Activated CD8-positive, alpha-beta memory T cell treated with anti-CD3 and anti-CD28 coated beads for 24 hours (primary cell): ENCODE measurements around the gene HRAS.
"Not testable (repeated sequence)": the region's sequence is repeated elsewhere in the genome, so short reads cannot be mapped to it uniquely, and the experiment has no call there.

ENCODE experiments used
- DNase-seq: peaks from one replicate; pipeline ENCODE4 v3.0.0-alpha.2; 2020

The HRAS gene

DNA sequence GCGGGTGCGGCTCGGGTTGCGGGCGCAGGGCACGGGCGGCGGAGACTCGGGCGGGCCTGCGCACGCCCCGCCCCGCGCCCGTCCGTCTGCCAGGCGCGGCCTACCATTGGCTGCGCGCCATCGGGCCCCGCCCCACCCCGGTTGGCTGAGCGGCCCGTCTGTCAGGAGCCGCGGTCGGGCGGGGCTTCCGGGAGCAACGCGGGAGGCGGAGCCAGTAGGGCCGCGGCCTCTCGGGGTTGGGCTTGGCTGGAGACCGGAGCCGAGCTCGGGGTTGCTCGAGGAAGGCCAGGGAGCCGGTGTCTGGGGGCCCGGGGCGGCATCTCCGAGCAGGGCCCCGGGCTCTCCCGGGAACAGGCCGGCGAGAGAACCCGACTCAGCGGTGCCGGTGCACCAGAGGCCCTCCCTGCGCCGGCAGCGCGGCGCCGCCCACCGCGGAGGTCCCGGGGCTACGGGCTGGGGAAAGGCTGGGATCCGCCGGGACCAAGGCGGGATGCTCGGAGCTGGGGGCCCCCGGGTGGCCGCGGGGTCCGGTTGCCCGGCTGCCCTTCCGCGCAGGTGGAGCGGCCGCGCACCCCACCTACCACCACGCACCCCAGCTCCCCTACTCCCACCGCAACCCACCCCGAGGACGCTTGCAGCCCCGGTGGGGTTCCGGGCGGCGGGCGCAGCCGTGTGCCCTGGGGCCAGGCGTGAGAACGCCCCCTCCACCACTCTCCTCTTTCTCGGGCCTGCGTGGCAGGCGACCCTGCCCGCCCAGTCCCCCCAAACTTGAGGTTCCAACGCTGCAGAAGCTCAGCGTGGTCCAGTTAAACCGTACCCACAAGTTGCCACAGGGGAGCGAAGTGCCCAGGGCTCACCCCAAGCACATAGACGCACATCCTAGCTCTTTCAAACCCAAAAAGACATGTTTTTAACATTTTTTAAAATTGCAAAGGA, at the start of gene HRAS:
Gene HRAS, minus strand, starts transcription at position 58 of the 936 bp plus-strand sequence.
- DNase-seq = peak; percentile 97

DNA sequence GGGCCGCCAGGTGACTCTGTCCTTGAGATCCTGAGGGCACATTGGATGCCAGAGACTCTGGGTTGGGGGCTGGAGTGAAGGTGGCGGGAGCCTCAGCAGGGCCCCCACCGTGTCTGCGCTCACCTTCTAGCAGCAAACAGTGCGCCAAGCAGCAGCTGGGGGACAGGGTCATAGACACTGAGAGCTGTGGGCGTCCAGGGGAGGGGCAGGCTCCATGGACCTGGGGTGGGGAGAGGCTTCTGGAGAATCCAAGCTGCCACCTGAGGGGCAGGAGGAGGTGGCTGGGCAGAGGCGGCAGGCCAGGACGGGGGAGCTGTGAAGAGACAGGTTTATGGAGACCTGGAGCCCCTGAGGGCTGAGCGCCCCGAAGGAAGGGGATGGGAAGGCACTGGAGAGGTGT, 48.9 kb upstream of the HRAS start:
- DNase-seq = no peak

DNA sequence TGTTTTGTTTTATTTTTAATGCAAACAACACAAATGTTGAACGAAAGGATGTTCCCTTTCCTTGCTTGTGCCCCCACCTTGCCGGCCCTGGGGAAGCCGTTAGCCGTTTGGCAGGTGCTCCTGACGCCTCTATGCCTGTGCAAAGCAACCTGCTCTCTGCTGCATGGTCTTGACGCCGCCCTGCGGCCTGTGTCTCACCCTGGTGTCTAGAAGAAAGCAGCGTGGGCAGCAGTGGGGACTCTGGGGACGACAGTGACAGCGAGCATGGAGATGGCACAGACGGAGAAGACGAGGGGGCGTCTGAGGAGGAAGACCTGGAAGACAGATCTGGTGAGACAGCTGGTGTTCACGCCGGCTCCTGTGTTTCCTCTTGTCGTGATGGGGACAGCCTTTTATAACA, 46.4 kb upstream of the HRAS start:
- DNase-seq = no peak

DNA sequence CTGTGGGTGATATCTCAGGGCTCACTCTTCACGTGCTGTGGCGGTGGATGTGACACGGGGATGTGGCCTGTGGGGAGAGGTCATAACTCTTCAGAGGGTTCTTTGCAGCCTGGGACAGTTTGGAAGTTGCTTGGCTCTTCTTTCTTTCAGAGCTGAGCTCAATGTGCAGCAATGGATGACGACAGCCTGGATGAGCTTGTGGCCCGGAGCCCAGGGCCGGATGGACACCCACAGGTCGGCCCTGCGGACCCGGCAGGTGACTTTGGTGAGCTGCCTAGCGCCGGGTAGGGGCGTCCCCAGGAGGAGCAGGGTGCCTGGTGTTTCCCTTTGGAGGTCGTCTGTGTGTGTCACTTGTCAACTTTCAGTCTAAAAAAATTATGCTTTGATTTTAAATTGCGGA, 46.0 kb upstream of the HRAS start:
- no peak for DNase-seq

DNA sequence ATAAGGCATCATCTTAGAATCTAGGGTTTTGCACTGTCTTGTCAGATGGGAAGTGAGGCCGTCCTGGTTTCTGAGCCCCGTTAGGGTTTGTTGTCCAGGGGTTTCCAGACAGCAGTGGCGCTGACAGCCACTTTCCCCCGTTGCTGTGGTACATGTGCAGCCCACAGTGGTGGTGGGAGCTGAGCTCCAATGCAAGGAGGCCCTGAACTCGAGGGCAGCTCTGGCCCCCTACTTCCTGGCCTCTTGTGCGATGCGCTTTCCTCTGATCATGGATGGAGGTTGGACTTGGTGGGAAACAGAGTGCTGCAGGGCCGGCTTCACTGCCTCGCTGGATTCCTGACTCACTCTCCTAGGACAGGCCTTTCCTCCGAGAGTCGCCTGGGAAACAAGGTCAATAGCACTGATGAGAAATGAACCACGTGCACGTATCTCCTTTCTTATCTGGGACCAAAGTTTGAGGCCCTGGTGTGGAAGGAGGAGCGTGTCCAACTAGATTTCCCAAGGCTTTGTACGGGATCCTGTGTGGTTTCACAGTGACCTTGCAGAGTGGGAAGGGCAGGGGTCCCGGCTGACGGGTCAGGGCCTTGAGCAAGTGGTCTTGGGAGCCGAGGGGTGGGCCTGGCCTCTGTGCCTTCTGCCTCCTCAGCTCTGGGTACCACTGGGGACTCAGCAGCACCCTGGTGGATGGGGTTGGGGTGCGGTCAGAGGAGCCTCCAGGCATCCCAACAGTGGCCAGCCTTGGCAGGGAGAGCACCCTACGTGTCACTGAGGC, 44.6 kb upstream of the HRAS start:
- DNase-seq = no peak

DNA sequence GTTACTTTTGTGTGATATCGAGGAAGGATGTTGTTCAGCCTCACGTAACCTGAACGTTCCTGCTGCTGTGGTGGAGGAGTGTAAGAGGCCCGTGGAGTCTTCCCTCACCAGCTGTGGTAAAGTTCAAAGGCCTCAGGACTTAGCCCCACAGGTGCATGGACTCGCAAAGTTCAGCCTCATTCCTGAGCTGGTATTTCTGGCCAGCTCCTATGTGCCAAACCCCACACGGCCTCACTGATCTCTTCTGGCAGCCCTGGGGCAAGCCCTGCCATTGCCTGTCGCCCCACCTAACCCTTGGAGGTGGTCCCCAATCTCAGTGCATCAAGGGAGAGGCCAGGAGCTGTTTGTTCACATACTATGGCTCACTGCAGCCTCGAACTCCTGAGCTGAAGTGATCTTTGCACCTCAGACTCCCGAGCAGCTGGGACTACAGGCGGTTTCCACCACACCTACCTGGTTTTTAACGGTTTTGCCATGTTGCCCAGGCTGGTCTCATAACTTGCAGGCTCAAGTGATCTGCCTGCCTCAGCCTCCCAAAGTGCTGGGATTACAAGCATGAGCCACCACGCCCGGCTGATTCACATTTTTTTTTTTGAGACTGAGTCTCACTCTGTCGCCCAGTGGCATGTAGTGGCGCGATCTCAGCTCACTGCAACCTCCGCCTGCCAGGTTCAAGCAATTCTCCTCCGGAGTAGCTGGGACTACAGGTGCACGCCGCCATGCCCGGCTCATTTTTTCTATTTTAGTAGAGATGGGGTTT, 43.1 kb upstream of the HRAS start:
- DNase-seq = no peak

DNA sequence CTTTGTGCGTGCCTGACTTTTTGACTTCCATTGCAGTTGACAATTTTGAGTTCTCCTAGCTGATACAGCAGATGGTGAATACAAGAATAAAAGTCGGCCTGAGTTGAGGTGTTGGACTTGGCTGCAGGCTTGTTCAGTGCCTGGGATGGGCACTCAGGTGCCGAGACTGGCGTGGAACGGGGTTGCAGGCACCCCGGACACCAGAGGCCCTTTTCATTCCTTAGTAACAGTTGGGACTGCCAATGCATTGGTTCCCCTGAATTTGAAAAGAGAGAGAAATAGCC, 42.2 kb upstream of the HRAS start:
- DNase-seq = no peak

DNA sequence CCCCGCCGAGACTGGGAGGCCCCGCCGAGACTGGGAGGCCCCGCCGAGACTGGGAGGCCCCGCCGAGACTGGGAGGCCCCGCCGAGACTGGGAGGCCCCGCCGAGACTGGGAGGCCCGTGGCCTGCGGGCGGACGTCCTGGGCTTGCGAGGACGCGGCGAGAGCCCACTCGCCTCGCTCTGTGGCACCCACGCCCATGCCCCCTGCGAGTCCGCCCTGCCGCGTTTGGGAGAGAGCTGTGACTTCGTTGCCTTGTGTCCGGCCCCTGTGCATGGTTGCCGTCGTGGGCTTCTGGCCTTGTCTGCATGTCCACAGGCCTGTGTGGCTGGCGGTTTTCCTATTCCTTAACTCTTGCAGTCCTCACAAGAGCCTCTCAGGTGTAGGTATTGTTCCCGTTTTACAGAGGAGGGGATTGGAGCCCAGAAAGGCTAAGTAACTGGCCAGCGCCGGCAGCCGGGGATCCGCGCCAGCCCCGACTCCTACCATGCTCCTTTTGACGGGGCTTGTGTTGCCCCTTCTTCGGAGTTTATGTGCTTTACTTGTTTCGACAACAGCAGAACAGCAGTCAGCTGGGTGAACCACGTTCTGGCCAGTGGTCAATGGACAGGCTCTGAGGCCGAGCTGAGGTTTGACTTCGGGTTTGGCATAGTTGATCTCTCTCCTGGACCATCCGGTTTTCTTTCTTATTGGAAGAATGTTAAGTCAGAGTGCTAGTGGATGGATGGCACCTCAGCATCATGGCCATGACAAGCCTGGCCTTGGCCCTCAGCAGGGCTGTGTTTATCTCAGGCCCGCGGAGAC, 41.6 kb upstream of the HRAS start:
- no peak for DNase-seq

DNA sequence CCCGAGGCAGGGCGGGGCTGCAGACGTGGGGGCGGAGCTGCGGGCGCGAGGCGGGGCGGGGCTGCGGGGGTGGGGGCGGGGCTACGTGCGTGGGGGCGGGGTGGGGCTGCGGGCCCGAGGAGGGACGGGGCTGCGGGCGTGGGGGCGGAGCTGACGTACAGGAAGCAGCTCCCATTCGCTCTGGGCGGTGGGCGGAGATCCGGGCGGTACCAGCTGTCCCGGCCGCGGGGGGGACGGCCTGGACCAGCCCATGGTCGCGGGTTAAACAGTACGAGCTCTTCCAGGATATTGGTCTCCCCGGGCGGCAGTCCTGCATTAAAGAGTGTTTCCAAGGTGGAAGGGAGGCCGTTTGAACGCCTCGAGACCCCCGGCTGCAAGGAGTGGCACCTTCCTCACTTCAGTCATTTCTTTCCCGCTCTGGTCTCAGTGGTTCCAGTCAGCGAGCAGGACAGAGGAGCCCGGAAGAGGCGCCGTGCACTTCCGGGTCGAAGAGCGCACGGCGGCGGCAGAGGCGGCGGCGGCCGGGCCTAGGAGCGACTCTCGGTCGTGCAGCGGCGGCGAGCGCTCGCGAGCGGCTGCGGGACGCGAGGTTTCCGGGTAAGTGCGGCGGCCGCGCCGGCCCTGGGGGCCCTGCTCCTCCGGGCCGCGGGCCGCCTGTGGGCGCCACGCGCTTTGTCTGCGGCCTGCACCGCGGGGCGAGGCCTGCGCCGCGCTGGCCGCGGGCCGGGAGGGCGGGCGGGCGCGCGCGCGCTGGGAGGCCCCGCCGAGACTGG, 40.8 kb upstream of the HRAS start, which contains the start of gene PHRF1:
Gene PHRF1, plus strand, starts transcription at position 475 of the 773 bp plus-strand sequence. CDS start 5,043 bp downstream, outside the sequence.
- peak; percentile 97 for DNase-seq

DNA sequence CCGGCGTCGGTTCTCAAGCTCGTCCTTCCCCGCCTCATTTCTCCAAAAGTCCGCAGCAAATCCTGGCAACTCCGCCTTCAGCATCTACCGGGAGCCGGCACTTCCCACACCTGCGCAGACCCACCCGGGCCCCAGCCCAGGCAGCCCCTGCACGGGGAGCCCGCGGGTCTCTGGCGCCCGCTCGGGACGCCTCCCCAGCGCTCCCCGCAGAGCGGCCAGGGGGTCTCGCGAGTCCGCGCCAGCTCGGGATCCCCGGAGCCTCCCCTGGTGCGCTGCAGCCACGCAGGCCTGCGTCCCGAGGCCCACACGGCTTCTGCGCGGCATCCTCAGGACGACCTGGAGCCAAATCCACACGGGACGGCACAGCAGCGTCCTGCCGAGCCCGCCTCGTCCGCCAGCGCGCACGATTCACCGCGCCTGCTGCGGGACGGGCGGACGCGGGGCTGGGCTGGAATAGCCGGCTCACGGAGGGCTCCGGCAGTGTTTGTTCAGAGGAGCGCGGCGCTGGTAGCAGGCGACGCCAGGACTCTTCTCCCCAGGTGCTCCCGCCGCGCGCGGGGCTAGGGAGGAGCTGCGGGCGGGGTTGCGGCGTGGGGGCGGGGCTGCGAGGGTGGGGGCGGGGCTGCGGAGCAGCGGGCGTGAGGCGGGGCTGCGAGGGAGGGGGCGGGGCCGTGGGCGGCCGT, 40.1 kb upstream of the HRAS start:
- no peak for DNase-seq

DNA sequence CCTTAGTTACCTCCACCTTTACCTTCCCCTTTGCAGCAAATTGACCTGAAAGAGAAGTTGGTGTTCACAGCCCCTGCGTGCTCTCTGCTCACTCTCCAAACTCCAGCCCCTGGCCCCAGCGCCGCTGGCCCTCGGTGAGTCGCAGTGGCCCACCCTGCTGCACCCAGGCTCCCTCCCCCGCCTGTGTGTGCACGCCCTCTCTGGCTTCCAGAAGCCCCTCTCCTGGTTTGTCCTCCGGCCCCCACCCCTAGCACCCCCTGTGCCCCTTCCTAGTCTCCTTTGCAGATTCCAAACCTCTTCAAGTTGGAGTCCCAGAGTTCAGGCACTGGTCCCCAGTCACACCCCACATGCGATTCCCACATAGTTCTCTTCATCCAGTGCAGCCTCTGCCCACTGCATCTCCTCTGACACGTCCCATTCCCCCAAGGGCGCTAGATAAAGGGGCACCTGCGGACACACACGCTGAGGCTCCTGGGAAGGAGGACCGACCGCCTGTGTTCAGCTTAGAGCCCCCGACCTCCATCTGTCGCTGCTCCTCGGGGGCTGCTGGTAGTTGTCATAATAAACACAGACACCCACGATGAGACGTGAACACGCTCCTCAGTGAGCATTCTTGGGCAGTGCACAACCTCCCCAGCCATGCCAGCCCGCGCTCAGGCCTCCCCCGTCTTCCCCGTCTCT, 39.4 kb upstream of the HRAS start:
- DNase-seq = no peak

DNA sequence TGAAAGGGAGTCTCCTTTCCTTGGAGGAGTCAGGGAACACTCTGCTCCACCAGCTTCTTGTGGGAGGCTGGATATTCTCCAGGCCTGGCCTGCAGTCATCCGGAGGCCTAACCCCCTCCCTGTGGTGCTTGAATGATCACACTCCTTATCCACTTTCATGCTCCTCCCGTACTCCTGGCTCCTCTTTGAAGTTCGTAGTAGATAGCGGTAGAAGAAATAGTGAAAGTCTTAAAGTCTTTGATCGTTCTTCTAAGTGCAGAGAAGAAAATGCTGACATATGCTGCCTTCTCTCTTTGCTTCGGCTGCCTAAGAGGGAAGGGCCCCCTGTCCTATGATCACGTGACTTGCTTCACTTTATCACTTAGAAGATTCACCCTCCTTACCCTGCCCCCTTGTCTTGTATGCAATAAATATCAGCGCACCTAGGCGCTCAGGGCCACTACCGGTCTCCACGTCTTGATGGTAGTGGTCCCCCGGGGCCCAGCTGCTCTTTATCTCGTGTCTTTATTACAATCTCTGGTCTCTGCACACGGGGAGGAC, 38.7 kb upstream of the HRAS start:
- not testable (repeated sequence) for DNase-seq

DNA sequence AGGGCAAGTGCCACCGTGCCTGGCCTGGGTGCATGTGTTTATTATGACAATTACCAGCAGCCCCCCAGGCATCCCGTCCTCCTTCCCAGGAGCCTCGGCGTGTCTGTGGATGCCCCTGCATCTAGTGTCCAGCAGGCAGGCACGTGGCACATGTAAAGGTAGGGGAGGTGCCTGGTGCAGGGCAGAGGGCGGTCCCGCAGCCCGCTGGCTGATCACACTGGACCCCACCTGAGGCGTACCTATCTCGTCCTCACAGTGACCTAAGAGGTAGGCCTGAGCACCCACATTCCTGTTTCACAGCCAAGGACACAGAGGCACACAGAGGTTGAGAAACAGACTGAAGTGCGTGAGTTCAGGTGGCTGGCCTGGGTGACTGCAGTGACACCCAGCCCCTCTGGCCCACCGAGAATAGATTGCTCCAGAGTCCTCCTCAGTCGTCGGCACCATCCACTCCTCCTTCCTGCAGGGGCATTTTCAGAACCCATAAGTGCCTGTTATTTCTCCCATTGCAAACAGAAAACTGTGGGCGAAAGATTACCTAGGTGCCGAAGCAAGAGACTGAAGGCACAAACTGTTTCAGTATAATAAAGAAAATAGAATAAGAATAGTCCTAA, 37.9 kb upstream of the HRAS start:
- DNase-seq = no peak

DNA sequence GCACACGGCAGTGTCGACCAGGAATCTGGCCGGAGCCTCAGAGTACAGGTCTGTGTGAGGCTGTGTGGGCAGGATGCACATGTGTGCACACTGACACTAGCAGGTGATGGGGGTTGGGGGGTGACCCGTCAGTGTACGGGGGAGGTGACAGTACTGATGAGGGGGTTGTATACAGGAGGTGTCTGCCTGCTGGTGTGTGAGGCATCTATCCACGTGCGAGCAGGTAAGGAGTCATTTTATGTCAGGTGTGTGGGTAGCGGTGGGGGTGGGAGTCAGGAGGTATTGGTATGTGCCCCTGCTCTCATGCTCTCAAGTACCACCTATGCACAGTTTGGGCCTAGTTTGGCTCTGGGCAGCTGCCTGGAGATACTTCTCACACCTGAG, 36.4 kb upstream of the HRAS start:
- no peak for DNase-seq

DNA sequence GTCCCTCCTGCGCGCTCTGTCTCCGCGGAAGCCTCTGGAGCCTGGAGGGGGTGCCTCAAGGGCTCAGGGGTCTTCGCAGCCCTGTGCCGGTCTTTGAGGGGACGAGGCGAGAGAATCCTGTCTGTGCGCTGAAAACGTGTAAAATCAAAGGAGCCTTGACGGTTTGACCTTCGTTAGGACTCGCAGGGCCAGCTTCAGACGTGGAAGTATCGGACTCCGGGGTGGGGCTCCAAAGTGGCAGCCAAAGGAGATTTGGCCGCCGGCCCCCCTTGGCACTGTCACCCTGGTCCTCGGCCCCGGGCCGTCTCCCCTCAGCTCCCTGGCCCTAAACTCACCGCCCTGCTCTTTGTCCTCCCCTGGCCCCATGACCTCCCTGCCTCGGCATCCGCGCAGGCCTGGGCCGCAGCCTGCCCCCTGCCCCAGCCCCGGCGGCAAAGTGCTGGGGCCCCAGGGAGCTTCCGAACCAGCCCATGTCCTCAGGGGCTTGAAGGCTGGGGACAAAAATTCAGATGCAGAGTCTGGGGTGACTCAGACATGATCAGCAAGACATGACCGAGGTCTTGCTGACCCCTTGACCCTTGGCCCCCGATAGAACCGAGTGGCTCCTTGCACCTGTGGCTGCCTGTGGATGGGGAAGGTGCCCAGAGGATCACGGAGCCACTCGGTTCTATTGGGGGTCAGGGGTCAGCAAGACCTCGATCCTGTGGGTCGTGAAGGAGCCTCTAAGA, 33.9 kb upstream of the HRAS start:
- DNase-seq = no peak

DNA sequence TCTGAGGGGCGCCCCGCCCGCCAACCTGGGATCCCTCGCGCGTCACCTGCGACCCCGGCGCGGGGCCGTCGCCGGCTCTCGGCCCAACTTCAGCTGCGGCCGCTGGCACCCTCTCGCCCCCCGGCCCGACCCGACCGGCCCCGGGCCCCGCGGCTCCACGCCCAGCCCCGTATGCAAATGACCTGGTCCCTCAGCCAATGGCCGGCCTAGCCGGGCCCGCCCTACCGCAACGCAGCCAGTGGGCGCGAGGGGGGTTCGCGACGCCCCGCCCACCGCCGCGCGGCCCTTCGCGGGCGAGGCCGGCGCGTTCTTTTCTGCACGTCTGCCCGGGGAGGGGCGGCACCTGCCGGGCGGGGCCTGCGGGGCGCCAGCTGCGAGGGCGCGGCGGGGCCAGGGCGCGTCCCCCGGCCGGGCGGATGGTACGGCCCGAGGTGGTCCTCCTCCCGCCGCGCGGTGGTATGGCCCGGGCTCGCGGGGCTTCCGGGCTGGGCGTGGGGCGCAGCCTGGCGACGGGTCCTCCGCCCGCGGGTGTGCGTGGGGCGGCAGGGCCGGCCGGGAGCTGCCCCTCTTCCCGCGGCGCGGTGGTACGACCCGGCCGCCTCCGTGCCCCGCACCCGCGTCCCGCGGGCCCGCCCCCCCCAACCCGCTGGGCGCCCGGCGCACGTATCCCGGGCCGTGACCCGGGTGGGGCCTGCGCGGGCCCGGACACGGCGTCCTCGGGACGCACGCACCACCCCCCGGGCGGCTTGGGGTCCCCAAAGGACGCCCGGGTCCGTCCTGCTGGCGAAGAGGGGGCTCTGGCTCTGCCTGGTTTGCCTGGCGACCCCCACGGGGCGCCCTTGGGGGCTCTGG, 33.2 kb upstream of the HRAS start:
- peak; percentile 94 for DNase-seq

DNA sequence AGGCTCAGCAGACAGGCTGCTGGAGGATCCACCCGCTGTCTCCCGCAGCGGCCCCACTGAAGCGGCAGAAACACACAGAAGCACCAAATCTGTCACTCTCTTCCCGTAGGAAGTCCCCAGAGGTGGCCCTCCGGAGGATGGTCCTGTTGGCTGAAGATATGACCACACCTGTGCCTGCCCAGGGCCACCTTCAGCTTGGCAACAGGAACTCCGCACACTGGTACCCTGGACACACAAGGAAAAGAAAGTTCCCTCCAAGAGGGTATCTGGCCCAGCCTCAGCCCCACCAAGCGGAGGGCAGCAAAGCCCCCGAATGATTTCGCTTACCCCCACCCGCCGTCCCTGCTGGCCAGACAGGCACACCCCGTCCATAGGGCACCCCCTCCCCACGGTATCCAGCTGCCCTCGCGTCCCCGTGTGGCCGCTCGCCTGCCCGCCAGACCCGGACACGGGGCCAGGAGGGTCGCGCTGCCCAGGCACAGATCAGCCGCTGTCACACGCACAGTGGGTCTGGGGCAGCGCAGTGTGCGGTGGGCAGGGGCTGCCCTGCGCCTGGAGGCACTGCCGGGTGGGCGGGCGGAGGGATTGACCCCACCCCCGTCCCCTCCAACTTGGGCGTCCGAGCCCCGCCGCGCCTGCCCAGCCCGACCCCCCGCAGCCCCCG, 32.4 kb upstream of the HRAS start:
- no peak for DNase-seq
